HG02973 (cell line): ENCODE measurements around the gene CAMK1D.

Experiments used
- ATAC-seq: cut with Tn5 transposase; IDR thresholded peaks from one replicate; pipeline ENCODE4 v1.9.1; 2021; ENCODE audit warnings: moderate library complexity; ENCODE audit not compliant: unreplicated experiment

The CAMK1D gene

DNA sequence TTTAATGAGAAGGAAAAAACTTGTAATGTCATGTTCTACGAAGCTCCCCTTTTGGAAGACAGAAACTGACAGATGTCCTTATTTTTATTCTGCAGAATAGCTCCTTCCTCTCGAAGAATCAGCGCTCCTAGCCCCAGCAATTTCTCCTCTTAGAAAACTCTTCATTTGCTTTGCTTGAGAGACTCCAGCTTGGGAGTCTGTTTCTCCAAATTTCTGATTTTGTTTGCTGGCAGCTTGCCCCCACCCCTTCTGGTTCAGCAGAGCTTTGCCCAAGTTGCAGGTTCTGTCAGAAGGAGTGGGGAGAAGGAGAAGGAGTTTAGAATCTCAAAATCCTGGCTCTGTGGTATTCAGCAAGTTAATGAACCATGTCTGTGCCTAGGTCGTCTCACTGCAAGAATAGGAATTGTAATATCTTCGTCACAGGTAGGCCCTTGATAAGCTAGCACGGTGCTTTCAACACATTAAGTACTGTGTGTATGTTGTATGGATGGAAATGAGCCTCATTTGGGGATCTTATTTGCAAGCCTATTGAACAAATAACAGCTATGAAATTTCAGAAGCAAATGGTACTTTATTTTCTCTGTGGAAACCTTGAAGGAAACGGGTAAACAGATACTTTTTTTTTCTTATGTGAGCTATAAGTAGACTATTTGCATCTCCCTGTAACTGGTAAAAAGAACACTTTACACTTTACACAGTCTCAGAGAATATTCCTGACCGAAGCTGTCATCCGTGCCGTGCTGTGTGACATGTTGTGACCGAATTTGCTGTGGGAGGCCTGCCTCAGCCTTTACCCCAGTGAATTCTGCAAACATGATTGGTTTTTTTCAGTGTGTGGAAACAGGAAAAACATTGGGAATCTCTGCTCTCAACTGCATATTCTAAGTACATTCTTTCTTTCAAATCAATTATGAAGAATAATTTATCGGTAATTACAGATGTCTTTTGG, 290.9 kb downstream of the CAMK1D start:
- ATAC-seq, result no peak

DNA sequence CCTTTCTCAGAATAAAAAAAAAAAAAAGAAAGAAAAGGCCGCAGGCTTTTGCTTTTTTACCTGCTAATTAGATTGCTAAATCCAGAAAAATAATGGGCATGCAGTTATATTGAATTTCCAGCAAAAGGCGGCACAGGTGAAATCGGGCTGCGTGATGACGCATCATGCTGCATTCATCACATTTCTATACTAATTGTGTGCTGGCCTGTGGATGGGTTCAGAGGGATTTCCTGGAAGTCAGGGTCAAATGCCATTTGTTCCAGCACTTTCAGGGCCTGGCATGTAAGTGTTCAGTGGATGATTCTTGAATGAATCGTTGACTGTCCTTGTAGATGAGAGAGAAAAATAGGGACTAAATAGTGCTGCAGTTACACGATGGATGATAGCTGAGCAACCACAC, 292.7 kb downstream of the CAMK1D start:
- no peak for ATAC-seq

DNA sequence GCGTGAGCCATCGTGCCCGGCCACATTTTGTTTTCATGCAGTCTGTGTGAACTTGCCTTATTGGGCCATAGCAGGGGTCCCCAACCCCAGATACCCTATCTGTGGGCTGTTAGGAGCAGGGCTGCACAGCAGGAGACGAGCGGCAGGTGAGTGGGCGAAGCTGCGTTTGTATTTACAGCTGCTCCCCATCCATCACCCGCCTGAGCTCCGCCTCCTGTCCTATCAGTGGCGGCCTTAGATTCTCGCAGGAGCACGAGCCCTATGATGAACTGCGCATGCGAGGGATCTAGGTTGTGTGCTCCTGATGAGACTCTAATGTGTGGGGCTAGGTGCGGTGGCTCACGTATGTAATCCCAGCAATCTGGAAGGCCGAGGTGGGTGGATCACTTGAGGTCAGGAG, 293.9 kb downstream of the CAMK1D start:
- ATAC-seq, result no peak

GRCh38 chr10:12644380-12645144, 295.2 kb downstream of the CAMK1D start:
- ATAC-seq, result no peak

- no peak for ATAC-seq
Observed at GRCh38 chr10:12645449-12645848, 296.1 kb downstream of the CAMK1D start.

DNA sequence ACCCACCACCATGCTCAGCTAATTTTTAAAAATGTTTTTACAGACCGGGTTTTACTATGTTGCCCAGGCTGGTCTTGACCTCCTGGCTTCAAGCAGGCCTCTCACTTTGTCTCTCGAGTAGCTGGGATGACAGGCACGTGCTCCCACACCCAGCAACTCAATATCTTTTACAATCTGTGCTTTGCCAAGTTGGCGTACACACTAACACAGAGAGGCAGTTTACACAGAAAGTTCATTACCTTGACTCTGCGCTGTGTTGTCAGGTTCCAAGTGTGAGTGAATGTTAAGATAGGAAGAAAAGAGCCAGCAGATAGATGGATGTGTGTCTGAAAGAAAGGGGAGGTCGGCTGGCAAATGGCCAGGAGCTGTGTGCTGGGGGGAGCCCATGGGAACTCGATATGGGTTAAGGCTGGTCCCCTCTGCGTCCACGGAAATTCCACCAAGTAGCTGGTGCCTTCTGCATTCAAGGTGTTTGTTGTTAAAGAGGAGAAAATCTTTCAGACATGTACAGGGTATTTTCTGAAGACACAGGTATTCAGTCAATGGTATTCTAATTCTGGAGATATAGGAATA, 299.8 kb downstream of the CAMK1D start:
- no peak for ATAC-seq

DNA sequence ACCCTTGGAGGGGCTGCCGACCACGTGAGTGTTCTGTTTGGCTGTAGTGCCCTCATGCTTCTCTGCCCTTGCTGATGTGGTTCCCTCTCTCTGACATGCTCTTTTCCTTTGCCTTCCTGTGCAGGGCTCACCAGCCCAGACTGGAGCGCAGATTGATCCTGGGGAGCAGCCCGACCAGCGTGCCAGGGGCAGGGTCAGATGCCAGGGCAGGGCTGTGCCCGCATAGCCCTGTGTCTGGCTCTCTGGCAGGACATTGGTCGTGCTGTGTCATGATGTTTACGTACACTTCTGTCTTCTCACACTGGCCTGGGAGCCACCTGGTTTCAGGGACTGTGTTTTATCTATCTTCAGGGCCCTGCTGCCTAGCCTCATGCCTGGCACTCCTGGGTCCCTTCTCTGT, 300.8 kb downstream of the CAMK1D start:
- no peak for ATAC-seq

DNA sequence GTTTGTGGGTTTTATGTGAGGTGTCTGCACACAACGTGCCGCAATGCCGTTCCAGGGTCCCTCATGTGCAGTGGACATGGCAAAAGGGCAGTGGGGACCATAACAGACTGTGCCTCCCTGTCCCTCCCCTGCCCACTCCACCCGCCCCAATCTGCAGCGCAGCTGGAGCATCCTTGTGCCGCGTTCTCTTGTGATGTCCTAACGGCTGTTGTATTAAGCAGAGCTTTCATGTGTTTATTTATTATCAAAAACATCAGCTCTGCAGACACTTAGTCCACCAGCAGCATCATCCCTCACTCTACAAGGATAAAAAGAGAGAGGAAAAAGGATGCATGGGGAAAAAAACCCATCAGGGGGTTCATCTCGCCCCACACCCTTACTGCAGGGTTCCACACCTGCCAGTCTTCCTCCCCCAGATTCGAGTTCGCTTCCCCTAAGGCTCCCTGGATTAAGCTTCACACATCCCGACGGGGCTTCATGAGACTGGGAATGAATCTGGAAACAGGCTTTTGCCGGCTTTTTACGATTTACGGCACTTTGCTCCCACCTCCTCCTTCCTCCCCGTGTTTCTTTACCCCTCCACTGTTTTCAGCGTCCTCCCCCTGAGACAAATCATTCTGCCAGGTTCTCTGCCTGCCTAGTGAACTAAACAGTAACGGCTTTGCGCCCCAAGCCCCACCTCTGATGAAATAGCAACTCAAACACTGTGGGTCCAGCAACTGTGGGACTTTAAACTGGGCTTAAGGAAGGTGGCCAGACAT, 301.4 kb downstream of the CAMK1D start:
- no peak for ATAC-seq

DNA sequence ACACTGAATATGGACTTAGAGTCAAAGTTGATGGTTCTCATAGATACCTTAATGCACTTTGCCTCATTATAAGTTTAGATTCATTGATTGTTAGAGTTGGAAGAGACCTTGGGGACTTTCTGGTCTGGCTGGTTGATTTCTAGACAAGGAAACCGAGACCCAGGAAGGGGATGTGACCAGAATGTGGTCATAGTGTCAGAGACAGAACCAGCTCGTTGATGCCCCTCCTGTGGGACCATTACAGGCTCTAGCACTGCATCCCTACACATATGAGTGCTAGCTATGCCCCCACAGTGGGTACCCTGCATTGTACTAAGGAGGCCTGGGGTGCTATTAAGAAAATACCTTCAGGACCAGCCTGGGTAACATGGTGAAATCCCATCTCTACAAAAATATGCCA, 306.6 kb downstream of the CAMK1D start:
- no peak for ATAC-seq

GRCh38 chr10:12656518-12657142, 307.3 kb downstream of the CAMK1D start:
- no peak for ATAC-seq

- ATAC-seq, result no peak
Observed at GRCh38 chr10:12657489-12657888, 308.1 kb downstream of the CAMK1D start.

- ATAC-seq, result no peak
Observed at GRCh38 chr10:12658526-12658925, 309.2 kb downstream of the CAMK1D start.

- no peak for ATAC-seq
Observed at GRCh38 chr10:12659706-12660105, 310.4 kb downstream of the CAMK1D start.

GRCh38 chr10:12660812-12661211, 311.5 kb downstream of the CAMK1D start:
- no peak for ATAC-seq

- ATAC-seq, result no peak
Observed at GRCh38 chr10:12661671-12662070, 312.3 kb downstream of the CAMK1D start.

DNA sequence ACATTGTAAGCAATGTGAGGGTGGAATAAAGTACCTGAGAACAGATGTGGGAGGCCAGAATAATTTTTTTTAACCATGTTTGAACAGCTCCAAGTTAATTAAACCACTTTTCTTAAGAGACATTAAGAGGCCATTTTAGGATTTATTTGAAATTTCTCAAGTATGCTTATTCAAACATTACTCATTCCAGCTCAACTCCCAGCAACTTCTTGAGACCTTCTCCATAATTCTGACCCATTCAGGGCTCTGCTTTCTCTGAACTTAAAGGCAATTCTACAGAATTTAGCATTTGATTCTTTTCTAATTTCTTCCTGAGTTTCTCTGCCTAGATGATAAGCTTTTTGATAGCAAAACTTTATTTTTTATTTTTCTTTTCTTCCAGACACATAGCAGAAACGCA, 314.5 kb downstream of the CAMK1D start:
- ATAC-seq, result no peak

DNA sequence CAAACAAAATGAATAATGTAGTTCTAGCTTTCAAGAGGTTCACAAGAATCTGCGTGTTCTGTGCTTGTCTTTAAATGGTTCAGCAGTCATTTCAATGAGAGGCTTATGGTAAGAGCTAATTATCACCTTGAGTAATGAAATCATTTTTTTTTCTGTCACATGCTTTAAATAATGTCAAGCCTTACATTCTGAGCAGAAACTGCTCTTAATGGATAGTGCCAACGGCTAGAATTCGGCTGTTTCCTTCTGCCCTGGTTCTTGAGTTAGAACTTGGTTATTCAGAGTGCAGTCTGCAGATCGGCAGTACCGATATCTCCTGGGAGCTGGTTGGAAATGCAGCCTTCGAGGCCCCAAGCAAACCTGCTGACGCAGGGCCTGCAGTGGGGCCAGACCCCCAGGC, 316.2 kb downstream of the CAMK1D start:
- no peak for ATAC-seq

DNA sequence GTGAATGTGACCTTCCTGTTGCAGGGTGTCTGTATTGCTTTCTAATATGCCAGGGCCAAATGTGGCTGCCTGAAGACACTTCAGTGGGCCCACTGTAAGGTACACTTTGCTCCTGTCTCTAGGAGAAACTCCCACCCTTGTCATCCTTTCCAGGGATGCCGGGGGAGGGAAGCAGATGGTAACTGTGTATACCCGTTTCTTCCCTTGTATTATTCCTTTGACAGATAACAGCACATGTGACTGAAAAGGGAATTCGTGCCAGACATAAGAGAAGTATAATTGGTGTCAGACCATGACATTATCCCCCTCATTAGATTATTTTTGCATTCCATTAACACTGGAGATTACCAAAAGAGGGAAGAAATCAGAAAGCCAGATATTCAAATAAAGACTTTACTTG, 317.7 kb downstream of the CAMK1D start:
- ATAC-seq, result no peak

DNA sequence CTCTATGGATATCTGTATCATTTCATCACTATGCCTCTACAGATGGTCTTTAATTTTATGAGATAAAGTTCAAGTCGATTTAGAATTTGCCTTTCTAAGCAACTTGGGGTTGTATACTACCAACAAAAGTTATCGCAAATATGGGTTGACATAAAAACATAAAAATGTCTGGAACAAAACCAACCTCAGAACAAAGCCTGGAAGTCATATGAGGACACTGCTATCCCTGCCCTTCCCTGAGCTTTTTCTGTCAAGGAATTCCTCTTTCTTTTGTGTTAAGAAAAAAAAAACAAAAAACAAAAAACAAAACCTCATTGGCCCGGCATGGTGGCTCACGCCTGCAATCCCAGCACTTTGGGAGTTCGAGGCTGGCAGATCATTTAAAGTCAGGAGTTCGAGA, 319.3 kb downstream of the CAMK1D start:
- ATAC-seq, result no peak

GRCh38 chr10:12670004-12670403, 320.7 kb downstream of the CAMK1D start:
- no peak for ATAC-seq

DNA sequence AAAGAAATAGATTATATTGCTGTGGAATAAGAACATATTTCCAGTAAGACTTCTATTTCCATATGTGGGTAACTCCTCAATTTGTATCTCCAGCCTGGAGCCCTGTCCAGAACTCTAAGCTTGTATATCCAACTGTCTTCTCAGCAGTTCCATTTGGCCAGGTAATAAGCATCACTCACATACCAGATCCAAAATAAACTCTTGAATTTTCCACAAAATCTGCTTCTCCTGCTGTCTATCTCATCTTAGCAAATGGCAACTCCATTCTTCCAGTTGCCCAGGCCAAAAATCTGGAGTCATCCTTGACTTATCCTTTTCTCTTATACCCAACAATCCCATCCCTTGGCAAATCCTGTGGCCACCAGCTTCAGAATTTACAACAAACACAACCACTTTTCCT, 325.8 kb downstream of the CAMK1D start:
- no peak for ATAC-seq
